IPS DF 4.7 (cell line): Measurements from ENCODE around the gene TUBGCP2.
"Not testable (repeated sequence)": the region's sequence is repeated elsewhere in the genome, so short reads cannot be mapped to it uniquely, and the experiment has no call there.

ENCODE experiments used
- DNase-seq: peaks from one replicate; pipeline ENCODE4 v3.0.0-alpha.2; 2013; ENCODE audit warnings: low spot score; ENCODE audit errors: extremely low read depth

The TUBGCP2 gene

GRCh38 chr10:133325440-133326222 lies 17.0 kb upstream of the TUBGCP2 start:
- DNase-seq, result no peak

GRCh38 chr10:133324857-133325260 lies 16.2 kb upstream of the TUBGCP2 start:
- no peak for DNase-seq

- no peak for DNase-seq
These were observed 15.6 kb upstream of the TUBGCP2 start for GRCh38 chr10:133324198-133324792.

- not testable (repeated sequence) for DNase-seq
These were observed 13.5 kb upstream of the TUBGCP2 start for GRCh38 chr10:133322064-133322709.

- not testable (repeated sequence) for DNase-seq
These were observed 12.3 kb upstream of the TUBGCP2 start for GRCh38 chr10:133320852-133321422.

GRCh38 chr10:133318494-133319127 lies 9.9 kb upstream of the TUBGCP2 start:
- DNase-seq, result no peak

- no peak for DNase-seq
These were observed 8.1 kb upstream of the TUBGCP2 start for GRCh38 chr10:133316732-133317131.

GRCh38 chr10:133316266-133316665 lies 7.6 kb upstream of the TUBGCP2 start:
- DNase-seq, result no peak

GRCh38 chr10:133315847-133316246 lies 7.2 kb upstream of the TUBGCP2 start:
- no peak for DNase-seq

- DNase-seq, result no peak
These were observed 6.2 kb upstream of the TUBGCP2 start for GRCh38 chr10:133314911-133315310.

GRCh38 chr10:133313192-133313591 lies 4.5 kb upstream of the TUBGCP2 start:
- no peak for DNase-seq

- DNase-seq, result no peak
These were observed 4.1 kb upstream of the TUBGCP2 start for GRCh38 chr10:133312769-133313145.

GRCh38 chr10:133312016-133312768 lies 3.5 kb upstream of the TUBGCP2 start:
- no peak for DNase-seq

GRCh38 chr10:133311570-133311969 lies 2.9 kb upstream of the TUBGCP2 start:
- DNase-seq, result no peak

GRCh38 chr10:133310789-133311188 lies 2.1 kb upstream of the TUBGCP2 start:
- DNase-seq, result no peak

- no peak for DNase-seq
These were observed 1.7 kb upstream of the TUBGCP2 start for GRCh38 chr10:133310399-133310755.

GRCh38 chr10:133309720-133310398 lies 1.2 kb upstream of the TUBGCP2 start:
- DNase-seq, result no peak

GRCh38 chr10:133309100-133309719 lies 538 bp upstream of the TUBGCP2 start:
- DNase-seq, result no peak

GRCh38 chr10:133307776-133308420 lies 774 bp downstream of the TUBGCP2 start:
- DNase-seq, result no peak
